ENCODE measurements around the gene ZSWIM3.

- TF ChIP-seq CTCF (IDR thresholded peaks at IDR 0.05) (no peak), POLR2A (IDR thresholded peaks at IDR 0.05) (no peak)
Measured at GRCh38 chr20:45887346-45887715, 29.9 kb downstream of the ZSWIM3 start, which contains the start of gene SPATA25.
